Fibroblast of skin of left biceps (primary cell): ENCODE data around the gene WNT7B.

Source experiments
- DNase-seq, 2 experiments: peaks; one replicate each; pipeline ENCODE4 v3.0.0-alpha.2; 2013; ENCODE audit warnings: low read depth in 2 of 2

Gene WNT7B

DNA sequence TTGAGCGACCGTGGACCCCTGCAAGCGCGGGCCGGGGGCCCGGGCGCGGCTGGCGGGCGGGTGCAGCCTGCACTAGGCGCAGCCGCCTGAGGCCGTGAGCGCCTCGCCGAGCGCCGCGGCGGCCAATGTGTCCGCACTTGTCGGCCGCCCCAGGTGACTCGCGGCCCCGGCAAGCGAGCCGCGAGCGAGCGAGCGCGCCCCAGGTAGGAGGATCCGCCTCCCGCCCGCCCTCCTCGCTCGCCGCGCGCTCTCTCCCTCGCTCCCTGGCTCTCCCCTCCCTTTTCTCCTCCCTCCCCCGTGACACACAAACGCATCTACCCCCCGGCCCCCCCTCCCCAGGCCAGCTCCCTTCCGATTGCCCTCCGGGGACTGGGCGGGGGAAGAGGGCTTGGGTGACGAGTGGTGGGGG, at the start of gene WNT7B:
Gene WNT7B, minus strand, starts transcription at position 160 of the 409 bp plus-strand sequence. CDS start 408 bp downstream, outside the sequence.
- DNase-seq, result no peak

DNA sequence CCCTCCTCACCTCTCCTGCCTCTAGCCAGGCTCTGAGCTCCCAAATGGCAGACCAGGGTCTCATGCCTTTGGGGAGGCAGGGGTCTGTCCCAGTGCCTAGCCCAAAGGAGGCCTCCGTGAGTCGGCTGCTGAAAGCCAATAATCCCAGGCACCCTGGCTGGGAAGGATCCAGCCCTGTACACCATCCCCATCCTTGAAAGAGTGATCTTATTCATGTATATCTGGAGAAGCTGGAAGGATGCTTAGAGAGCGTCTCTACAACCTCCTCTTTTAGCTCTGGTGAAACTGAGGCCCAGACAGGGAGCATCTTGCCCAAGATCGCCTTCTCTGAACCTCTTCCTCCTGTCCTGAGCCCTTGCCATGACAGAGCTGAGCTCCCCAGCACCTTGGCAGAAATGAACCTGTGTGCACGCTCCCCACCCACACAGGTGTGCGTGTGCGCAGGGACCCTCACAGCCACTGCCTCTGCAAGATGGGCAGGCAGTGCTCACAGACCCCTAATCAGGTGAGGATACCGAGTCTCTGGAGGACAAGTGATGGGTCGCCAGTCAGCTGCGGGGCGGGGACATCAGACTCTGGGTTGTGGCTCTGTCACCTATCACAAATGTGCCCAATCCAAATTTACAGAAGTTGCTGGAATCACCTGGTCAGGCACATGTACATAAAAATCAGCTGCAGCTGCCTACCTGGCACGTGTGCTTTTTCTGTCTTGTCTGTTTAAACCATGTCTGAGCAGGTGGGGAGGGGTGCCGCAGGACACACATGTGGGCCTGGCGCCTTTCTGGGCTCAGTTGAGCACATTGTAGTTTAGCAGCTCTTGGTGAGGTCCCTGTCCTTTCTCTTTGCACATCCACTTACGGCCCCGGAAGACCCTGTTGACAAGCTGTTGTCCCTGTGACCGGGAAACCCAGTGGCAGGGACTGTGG, 49.3 kb upstream of the WNT7B start:
- DNase-seq, result no peak

DNA sequence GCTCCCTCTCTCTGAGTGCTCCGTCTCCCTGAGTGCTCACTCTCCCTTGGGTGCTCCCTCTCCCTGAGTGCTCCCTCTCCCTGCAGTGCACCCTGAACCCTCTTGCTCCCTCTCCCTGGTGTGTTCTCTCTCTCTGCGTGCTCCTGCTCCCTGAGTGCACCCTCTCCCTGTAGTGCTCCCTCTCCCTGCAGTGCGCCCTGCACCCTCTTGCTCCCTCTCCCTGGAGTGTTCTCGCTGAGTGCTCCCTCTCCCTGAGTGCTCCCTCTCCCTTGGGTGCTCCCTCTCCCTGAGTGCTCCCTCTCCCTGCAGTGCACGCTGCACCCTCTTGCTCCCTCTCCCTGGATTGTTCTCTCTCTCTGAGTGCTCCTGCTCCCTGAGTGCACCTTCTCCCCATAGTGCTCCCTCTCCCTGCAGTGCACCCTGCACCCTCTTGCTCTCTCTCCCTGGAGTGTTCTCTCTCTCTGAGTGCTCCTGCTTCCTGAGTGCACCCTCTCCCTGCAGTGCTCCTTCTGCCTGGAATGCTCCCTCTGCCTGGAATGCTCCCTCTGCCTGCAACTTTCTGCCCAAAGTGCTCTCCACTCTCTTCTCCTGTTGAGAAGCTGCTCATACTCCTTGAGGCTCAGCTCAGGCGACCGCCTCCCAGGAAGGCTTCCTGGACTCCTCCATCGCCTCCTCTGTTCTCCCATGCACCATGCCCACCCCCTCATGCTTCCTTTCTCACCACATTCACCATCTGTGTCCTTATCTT, 48.4 kb upstream of the WNT7B start:
- DNase-seq, result no peak

DNA sequence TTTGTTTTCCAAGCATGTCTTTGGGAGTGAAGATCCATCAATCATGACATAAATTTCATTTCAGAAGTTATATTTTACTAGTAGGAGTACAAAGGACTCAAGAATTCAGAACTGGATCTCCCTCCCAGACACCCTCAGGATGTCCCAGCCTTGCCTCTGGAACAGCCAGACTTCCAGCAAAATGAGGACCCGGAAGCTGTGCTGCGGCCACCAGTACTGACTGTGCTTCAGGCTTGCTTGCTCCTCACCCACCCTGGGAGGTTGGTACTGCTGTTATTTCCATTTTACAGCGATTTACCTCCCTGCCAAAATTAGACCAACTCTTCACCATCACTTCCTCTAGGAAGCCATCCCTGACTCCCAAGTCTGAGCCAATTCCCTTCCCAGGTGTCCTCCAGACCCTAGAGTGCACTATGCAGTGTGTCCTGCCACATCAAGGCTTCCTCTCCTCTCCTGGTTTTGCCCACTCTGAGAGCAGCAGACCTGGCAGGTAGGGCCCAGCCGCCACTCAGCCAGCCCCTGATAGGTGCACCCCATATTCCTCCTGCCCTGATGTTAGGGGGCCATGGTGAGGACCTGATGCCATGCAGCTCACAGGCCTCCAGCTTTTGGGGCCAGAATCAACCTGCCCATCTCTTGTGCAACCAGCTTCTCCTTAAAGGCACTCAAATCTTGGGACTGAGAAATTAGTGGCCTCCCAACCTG, 47.3 kb upstream of the WNT7B start:
- DNase-seq, result no peak

DNA sequence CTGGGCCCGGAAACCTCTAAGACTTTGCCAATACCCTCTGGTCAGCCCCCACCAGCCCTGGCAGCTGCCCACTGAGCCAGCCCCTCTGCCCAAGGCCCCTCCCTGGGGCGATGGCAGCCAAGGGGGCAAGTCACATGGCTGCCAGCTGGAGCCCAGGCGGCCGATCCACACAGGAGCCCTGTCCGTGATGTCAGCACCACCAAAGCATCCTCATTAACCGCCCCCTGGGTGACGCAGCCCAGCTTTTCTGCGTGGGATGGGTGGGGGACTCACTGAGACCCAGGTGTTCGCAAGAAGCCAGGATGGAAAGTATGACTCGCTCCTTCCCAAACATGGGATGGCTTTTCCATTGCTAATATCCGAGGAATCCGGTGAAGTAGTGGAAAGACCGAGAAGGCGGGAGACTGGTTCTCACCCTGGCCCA, 46.6 kb upstream of the WNT7B start:
- peak; percentile 50 to 53 for DNase-seq

DNA sequence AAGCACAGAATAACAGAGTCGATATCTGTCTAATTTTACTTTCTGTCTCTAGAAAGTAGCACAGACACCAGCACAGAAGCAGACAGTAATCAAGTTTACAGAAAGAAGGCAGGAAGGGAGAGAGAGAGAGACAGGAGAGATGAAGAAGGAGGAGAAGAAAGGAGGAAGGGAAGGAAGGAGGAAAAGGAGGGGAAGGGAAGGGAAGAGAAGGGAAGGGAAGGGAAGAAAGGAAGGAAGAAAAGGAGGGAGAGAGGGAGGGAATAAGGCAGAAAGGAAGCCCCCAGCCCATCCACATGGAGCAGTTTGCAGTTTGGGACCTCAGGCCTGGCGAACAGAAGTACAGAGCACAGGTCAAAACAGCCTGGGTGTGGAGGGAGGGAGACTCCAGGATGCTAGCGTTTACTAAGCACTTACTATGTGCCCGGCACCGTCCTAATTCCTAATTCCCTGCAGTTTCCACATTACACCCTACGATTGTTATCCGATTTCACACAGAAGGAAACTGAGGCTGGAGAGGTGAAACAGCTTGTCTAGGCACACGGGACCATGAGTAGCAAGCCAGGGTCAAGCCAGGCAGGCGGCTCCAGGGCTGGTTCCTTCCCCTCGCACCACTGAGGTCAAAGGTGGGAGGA, 46.0 kb upstream of the WNT7B start:
- DNase-seq, result no peak

DNA sequence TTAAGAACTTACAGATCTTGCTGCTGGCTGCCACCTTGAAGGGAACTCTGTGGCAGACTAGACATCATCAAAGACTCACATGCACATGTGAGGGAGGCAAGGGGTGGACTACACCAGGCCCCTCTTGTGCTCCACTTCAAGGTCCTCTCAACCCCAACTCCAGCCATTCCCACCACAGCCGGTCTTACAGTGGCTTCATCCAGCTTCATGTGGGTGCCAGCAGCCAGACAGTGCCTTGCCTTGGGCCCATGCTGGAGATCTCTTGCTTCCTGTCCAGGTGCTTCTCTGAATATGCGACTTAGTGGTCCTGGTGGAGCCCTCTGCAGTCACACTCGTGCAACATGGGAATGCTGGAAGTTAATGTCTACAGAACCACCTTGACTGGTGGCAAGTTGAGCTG, 44.6 kb upstream of the WNT7B start:
- DNase-seq, result no peak

DNA sequence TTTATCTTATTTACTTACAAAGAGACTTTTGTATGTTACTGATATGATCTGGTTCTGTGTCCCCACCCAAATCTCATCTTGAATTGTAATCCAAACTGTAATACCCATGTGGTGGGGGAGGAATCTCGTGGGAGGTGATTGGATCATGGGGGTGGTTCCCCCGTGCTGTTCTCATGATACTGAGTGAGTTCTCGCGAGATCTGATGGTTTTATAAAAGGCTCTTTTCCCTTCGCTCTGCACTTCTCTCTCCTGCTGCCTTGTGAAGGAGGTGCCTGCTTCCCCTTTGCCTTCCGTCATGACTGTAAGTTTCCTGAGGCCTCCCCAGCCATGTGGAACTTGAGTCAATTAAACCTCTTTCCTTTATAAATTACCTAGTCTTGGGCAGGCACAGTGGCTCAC, 42.4 kb upstream of the WNT7B start:
- DNase-seq, result no peak

DNA sequence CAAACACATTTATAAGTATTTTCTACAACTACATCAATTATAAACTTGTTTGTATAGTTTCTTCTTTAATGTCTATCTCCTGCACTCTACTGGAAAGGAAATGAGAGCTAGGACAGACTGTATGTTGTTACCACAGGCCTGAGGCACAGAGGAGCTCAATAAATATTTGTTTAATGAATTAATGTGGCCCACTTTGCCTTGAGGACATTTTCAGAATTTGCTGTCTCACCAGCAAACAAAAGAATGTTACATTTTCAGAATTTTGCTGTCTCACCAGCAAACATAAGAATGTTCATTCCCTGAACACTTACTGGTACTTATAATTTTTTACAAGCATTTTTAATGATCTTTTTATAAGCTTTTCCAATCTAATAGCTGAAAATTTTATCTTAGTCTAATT, 41.9 kb upstream of the WNT7B start:
- DNase-seq, result no peak

DNA sequence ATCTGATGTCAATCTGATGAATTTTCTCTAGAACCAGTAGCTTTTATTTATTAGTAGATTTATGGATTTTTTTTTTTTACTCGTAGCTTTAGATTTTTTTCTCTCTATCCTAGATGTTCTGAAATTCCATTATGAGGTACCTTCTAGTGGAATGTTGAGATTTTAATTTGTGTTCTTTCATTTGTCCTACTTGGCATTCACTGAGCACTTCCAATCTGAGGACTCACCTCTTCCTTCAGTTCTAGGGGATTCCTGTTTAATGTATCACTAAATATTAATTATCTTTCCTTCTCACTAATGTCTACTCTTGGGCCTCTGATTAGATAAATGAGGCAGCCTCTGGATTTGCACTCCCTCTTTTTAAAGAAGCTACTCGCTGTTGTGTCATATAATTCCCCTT, 40.2 kb upstream of the WNT7B start:
- DNase-seq, result no peak

DNA sequence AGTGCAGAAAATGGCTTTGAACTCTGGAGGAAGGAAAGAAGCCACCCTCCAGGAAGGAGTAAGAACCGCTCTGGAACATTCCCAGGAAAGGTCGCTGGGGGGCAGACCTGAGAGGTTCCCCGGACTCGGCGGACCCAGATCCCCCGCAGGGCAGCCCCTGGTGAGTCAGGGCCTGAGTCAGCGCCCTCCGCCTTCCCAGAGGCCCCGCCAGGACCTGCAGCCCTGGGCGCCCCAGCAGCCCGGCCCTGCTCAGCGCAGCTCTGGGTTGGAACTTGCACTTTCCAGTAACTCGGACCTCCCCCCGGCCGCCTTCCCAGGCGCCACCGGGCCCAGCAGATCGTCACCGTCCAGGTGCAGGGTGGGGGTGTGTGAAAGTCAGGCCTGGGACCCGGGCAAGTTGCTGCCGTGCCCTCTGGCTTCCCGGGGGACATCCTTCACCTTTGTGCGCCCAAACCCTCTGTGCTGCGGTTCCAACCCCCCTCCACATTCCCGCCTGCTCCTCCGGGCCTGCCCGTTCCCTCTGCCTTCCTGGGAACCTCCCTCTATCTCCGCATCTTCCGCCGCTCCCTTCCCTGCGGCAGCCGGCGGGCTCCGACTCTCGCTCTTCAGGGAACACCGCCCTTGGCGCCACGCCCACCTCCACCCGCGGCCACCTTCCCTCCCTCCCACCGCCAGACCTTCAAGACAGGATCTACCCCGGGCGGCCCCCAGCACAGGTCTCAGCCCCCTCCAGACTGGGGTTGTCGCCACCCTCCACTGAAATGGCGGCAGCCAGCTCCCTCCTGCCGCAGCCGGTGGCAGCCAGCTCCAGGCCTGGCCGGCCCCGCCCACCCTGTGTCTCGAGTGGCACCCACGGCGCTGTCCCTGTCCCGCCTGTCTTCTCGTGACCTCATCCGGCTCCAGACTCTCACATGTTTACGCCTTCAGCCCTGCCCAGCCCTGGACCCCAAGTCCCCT, 36.8 kb upstream of the WNT7B start:
- DNase-seq, result peak; percentile 85 to 87

DNA sequence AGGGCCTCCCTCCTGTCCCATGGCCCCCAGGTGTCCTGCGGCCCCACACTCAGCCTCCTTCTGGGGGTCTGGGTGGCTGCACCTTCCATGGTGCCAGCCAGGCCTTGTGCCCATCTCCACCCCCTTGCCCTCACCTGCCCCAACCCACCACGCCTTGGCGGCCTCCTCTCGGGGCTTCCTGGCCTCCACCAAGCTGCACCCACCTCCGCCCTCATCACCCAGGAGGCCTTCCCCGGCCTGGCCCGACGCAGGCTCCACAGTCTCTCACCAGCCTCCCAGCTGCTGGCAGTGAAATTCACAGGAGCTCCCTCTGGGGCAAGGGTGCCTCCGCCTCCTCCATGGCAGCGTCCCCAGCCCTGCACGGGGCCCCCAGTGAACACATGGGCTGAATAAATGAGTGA, 35.9 kb upstream of the WNT7B start:
- DNase-seq, result no peak

DNA sequence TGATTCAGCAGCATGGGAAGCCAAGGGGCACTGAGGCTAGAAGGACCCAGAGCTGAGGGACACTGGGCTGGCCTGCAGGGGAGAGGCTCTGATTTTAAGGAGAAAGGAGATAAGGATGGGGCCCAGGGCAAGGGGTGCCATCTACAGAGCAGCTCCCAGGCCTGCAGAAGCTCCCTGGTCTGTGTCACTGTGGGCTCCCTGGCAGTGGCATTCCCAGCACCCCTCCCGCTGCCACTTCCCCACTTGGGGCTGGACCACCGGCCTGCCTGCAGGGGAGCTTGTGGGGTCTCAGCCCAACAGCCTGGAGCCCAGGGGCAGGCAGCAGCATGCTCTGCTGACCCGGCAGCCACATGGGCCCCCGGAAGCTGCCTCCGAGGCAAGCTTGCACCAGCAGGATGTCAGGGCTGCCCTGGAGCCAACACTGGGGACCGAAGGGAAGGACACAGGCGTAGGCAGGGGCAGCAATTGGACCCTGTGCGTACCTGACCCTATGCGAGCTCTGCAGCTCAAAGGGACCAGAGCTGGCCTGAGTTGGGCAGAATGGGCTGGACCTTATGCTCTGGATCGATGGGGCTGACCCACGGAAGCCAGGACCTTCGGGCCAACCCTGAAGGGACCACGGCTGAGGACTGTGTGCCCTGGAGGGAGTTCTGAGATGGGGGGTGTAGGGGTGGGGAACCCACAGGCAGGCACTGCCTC, 35.4 kb upstream of the WNT7B start:
- DNase-seq, result no peak

DNA sequence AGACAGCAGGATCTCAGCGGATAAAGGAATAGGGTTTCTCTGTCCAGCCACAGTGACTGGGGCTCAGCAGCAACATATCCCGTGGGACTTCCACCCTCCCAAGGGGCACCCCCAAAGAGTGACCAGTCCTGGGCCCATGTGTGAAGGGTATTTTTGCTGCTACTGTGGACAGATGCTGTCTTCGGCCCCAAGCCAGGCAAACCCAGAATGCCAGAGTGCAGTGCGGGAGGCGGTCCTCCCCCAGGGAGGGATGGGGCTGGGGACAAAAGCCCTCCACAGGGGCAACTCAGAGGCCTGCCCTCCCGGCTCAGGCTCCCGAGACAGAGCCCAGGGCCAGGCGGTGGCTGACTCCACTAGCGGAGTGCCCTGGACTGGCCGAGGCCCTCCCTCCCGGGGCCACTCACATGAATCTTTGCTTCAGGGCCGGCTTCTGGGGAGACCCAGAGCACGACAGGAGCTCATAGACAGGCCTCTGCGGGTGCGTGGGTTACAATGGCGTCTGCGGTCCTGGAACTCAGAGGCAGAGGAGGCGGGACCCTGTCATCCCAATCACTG, 34.7 kb upstream of the WNT7B start:
- DNase-seq, result no peak

DNA sequence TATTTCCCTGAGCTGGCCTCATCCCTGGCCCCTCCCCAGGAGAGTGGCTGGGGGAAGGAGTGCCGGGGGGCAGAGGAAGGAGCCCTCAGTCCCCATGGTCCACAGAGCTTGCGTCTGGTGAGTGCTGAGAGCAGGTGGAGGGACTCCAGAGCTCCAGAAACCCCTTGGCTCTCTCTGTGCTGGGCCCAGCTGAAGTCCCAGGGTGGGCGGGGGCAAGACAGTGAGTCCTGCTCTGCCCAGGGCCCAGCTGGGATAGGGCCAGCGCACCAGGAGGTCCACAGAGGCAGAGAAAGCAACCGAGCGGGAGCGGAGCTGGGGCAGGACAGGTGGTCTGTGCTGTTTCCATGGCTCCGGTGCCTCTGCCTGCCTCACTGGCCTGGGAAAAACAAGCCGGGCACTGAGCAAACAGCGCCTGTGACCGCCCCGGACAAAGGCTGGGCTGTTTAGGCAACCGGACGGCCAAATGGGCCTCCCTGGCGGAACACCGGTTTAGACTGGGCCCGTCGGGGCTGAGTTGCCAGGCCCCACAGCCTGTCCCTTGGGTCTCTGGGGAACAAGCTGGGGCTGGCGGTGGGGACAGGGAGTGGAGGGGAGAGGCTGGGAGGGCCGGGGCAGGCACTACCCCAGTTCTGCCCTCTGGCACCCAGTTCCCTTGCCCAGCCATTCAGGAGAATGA, 34.1 kb upstream of the WNT7B start:
- no peak for DNase-seq

DNA sequence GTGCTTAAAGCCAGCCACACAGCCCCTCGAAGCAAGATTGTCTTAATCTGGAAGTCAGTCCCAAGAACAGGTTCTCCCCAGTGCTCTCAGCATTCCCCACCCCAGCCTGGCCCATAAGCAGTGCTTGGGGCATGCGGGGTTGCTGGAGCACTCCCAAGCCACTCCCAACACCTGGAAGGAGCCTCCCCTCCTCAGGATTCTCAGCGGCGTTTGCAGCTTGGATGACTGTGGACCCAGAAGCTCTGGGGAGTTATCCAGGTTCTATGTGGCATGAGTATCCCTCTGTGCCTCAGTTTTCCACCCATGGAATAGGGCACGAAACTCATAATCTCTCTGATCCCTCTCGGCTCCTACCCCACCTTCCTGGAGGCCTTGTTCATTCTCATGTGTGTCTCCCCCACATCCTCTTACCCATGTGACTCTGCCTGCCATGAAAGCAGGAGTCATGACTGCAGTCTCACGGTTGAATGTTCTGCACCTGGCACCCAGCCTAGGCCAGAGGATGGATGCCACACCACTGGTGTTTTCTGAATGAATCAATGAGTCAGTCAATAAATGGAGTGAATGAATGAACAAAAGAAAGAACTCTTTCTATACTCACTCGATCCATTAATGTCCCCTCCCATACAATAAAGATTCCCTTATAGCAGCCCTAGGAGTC, 33.4 kb upstream of the WNT7B start:
- no peak for DNase-seq

DNA sequence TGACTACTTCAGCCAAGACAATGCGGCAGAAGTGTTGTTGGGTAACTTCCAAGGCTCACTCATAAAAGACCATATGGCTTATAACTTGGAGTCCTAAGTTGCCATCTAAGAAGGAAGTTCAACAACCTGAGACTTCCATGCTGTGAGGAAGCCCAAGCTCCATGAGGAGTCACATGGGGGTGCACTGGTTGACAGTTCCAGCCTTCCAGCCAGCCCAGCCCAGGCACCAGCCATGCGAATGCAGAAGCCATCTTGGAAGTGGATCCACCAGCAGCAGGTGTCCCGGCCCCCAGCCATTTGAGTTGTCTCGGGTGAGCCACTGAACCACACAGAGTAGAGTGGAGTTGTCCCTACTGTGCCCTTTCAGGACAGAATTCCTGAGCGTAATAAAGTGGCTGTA, 32.8 kb upstream of the WNT7B start:
- no peak for DNase-seq

DNA sequence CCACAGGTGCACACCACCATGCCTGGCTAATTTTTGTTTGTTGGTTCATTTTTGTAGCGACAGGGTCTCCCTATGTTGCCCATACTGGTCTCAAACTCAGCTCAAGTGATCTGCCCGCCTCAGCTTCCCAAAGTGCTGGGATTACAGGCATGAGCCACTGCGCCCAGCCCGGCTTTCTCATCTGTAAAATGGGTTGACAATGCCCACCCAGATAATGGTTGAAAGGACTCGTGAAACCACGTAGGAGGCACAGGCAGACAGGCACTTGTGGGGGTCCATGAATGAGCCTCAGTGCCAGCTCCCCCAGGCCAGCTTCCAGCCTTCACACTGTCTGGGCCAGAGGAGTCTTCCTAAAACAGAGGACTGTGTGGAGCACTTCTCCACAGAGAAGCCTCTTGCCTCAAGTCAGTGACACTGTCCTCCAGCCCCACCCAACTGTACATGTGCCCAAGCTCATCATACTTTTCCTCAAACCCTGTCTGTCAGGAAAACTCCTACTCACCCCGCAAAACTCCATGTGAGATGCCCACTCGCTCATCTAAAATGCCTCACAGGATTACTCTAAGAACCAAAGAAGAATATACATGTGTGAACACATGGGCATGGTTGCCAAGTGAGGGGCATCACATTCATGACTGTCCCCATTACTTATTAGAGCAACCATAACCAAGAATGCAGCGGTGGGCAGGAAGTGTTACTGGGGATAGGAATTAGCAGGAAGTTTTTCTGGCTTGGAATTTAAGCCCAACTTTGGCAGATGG, 32.1 kb upstream of the WNT7B start:
- DNase-seq, result no peak
